Right ventricle myocardium superior (tissue), 1 donor: ENCODE data around the gene TOMM40L. TPM values are rescaled to one million over a fixed set of nuclear protein-coding genes. Genes with fewer than 3 reads are reported as not detected.
"Not testable (repeated sequence)": the region's sequence is repeated elsewhere in the genome, so short reads cannot be mapped to it uniquely, and the experiment has no call there.

ENCODE experiments used
- ATAC-seq: fragments of 200-7000 bp; cut with Tn5 transposase; one replicate; pipeline ENCODE4 v1.9.1; 2020; ENCODE audit warnings: mild to moderate bottlenecking; ENCODE audit not compliant: poor library complexity
- DNase-seq: peaks from one replicate; pipeline ENCODE4 v3.0.0-alpha.2; 2020
- intact Hi-C: fragments of 100-400 bp; cut with DNase I; formaldehyde crosslinking; loops from one replicate; pipeline ENCODE4 v1.11.2; 2022
- total RNA-seq: library from RNA; stranded (reverse); fragmentation: NEBNext Ultra II Directional; extraction: Animal tissue kit (Norgen Biotek cat#: 25700); gene quantifications from one replicate; pipeline ENCODE4 v1.2.1, GENCODE V29; 2021
- donor health status: DM: no; HTN: yes; CAD: no; lungs with severe emphysema.

The TOMM40L gene
- total RNA-seq, 1 donor from 2014 or later, result 36.9 TPM

DNA sequence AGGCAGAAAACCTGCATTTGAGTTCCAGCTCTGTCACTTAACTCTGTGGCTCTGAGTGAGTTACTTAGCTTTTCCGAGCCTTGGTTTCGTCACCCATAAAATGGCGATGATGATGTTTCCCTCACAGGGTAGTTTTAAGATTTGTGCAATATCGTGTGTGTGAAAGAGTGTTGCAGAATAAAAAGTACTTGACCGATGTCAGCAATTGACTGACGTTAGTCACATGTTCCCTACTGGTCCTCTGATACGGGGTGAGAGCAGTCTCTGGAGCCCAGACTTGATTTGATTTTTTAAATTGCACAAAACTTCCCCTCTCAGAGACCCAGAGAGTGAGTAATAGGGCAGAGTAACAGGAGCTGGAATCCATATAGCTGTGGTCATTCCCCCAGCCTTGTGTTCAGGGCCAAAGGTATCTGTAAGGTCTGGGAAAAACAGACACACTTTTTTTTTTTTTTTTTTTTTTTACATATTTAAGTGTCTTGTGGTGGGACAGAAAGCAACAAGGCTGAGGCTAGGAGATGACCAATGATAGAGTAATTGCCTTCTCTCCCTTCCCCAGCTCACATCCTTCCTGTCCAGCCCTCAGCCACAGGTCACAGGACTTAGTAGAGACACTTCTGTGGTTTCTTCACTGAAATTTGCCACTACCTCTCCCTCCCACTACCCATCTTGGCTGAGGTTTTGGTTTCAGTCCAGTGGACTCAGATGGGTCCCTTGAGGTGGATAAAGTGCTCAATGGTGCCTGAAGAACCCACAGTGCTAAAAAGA lies 8.7 kb upstream of the TOMM40L start:
- DNase-seq (no peak), ATAC-seq (peak; percentile 62)
- intact Hi-C loops, result no loop called here

DNA sequence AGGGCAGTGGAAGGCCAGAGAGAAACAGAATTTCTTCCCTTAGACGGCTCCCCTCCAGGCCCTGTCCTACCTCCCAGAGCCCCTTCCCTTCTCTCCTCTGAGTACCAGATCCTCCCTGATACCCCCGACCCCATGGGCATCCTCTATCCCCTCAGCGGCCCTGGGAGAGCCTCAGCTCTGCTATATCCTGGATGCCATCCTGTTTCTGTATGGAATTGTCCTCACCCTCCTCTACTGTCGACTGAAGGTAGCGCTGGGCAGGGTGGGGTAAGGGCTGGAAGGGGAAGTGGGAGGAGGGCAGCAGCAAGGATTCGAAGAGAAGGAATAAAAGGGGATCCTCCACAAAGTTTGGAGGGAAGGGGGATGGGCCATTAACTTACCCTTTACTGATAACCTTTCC lies 8.0 kb upstream of the TOMM40L start:
- intact Hi-C loops, result no loop called here
- ATAC-seq, result no peak

DNA sequence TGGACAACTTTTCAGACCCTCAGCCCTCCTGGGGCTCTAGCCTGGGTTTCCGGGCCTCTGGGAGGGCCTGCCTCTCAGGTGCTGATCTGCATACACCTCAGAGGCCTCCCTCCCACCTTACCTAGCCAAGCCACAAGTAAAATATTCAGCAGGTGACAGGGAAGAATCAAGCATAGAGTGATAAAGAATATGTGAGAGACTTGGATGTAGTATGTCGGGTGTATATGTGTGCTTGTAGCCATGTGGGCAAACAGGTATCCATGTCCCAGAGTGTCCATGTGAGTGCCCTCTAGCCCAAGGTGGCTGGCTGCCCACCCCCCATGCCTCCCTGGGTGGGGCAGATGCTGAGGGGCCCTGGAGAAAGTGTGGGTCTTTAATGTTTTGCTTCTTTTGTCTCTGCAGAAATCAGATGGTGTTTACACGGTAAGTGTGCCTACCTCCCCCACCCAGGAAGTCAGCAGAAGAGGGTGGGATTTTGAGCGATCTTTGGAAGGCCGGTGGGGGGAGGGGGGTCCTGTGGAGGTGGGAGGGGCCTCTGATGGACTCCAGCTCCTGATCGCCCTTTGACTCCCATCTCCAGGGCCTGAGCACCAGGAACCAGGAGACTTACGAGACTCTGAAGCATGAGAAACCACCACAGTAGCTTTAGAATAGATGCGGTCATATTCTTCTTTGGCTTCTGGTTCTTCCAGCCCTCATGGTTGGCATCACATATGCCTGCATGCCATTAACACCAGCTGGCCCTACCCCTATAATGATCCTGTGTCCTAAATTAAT lies 7.4 kb upstream of the TOMM40L start:
- no peak for DNase-seq
- ATAC-seq, result no peak
- intact Hi-C loops, result no loop called here

More for the DNA sequence above, 8.0 kb upstream of the TOMM40L start:
- DNase-seq, result no peak

DNA sequence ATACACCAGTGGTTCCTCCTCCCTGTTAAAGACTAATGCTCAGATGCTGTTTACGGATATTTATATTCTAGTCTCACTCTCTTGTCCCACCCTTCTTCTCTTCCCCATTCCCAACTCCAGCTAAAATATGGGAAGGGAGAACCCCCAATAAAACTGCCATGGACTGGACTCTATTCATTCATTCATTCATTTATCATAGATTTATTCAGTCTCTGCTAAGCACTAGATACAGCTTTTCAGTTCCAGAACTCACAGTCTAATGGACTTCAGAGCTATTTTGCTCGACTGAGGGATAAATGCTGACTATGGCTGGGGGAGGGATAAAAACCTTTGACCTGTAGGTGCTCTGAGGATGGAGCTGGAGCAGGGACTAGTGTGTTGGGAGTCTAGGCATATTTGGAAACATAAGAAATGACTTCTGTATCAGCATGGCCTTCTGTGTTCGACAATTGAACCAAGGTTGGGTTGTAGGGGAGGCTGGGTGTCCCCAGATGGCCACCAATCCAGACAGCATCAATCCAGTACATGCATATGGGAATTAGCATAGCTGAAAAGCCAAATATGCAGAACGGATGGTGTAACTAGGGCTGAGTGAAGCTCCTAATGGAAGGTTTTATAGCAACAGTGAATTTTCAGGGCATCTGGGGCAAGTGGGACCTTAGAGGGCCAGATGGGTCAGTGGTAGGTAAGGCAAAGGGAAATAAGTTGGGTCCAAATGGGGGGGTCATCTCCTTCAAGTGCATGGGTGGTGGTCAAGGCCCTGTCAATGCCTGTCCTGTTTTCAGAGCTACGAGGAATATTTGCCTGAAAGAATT lies 6.6 kb upstream of the TOMM40L start:
- DNase-seq (no peak), ATAC-seq (no peak)
- intact Hi-C loops, result no loop called here

DNA sequence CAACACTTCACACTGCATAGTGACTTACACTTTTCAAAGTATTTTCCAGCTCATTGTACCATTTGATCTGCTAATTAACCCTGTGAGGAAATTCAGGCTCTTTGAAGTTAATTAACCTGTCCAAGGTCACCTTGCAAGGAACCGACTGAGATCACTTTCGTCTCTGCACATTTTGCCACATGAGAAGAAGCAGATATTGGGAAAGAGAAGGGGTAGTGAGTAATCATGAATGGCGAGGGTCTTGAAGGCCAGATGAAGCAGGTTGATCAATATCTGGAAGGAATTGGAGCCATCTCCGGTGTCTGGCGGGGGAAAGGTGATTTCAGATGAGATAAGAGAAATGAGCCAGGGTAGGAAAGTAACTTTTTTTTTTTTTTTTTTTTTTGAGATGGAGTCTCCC lies 5.9 kb upstream of the TOMM40L start:
- intact Hi-C loops, result no loop called here
- ATAC-seq (no peak), DNase-seq (no peak)

DNA sequence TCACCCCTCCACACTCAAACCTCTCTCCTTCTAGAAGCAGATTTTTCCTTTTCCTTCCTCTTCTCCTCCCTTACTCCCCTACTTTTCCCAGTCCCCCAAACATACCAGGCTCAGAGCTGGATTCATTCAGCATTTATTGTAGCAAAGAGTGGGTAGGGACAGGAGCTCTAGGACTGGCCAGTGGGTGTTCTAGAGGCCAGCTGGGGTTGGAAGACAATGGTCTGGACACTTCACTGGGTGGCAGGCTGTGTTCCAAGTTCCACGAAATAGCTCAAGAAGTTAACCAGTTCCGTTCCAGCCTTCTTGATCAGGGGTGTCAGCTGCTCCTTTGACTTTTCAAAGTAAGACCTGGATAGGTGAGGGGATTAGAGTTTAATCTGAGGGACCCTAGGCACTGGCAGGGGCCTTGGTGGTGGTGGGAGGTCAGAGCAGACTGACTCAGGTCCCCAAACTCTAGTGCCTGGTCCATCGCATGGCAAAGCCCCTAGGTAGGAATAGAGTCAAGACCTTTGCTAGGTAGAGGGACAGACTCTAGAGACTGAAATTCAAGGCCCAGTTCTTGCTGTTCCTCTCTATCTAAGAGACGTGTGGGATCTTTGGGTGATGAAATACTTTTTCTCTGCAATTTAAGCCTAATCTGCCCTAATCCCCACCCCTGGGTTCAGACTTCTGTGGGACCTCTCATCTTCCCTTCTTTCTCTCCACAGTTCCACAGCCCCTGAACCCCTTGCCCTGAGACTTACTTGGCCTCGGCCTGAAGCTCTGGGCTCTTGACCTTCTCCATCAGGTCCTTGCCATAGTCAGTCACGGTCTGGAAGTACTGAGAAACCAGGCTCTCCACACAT lies 3.5 kb upstream of the TOMM40L start:
- DNase-seq (no peak), ATAC-seq (no peak)
- intact Hi-C loops, result no loop called here

DNA sequence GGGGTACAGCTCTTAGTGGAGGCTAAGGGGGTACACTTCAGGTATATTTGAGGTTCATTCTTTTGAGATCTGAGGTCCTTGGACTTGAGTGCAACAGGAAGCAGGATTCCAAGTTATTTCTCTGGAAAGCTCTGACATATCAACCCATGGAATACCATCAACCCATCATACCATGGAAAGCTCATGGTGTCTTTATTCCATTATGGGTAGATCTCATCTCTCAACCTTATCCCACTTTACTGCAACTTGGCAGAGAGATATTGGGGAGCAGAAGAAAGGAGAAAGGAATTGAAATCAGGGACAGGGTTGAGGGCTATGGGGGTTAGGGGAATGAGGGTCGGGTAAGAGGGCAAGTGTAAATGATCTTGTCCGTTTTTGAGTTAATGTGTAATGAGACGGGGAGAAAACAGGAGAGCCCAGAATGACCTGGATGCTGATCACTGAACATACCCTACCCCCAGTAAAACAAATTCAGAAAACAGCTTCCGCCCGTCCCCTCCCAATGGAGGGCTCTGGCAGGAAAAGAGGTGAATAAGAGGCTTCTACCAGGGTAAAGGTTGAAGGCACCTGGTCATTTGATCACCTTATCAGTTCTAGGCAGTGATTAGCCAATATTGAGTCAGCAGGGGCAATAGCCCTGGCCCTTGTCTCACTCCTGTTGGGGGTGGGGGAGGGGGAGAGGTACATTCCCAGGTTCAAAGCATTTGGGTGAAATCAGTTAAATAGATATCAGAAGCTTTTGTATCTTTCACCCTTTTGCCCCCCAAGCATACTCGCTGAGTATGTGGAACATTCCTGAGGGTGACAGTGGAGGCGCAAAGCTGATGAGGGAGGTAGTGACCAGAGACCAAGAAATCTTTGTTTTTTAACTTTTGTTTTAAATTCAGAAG lies 1.8 kb upstream of the TOMM40L start:
- ATAC-seq, result no peak
- intact Hi-C loops, result no loop called here
- DNase-seq, result no peak

DNA sequence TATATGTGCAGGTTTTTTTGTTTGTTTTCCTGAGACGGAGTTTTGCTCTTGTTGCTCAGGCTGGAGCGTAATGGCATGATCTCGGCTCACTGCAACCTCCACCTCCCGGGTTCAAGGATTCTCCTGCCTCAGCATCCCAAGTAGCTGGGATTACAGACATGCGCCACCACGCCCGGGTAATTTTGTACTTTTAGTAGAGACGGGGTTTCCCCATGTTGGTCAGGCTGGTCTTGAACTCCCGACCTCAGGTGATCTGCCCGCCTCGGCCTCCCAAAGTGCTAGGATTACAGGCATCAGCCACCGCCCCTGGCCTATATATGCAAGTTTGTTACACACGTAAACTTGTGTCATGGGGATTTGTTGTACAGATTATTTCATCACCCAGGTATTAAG lies 1.2 kb upstream of the TOMM40L start:
- ATAC-seq, DNase-seq: not testable (repeated sequence)
- intact Hi-C loops, result loop anchor here (5.0 kb wide), 2 partner anchors 83 to 158 kb away; partner anchors contain the start of gene MPZ

DNA sequence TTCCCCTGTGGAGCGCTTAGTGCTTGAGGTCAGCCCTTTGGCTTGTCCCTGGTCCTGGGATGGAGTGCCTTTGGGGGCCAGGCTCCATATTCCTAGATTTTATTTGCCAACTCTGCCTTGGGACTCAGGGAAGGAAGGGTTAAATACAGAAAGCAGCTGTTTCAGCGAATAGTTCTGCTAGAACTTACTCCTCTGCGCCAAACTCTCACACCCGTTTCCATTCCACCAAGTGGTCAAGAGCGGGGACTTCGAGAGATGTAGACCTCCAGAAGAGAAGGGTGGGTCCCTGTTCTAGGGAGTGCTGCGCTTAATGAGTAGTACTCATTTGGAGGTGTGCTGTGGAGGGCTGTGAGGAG lies 704 bp upstream of the TOMM40L start:
- no peak for ATAC-seq
- no peak for DNase-seq
- intact Hi-C loops, result loop anchor here (5.0 kb wide), 2 partner anchors 82 to 157 kb away; partner anchors contain the start of gene MPZ

DNA sequence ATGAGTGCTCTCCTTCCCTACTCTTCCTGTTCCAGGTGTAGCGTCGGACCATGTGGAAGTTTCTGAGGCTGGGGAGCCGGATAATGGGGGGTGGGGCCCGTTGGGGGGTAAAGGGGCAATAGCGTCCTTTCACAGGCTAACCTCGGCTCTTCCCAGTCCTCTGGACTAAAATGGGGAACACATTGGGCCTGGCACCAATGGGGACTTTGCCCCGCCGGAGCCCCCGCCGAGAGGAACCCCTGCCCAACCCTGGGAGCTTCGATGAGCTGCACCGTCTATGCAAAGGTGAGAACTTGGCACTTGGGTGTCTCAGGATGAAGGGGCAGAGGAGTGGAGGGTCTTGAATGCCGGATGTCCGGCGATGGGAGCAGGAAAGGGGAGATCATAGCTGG lies 456 bp downstream of the TOMM40L start:
- ATAC-seq, result peak; percentile 6
- intact Hi-C loops, result loop anchor here (5.0 kb wide), 2 partner anchors 81 to 156 kb away; partner anchors contain the start of gene MPZ
- no peak for DNase-seq

DNA sequence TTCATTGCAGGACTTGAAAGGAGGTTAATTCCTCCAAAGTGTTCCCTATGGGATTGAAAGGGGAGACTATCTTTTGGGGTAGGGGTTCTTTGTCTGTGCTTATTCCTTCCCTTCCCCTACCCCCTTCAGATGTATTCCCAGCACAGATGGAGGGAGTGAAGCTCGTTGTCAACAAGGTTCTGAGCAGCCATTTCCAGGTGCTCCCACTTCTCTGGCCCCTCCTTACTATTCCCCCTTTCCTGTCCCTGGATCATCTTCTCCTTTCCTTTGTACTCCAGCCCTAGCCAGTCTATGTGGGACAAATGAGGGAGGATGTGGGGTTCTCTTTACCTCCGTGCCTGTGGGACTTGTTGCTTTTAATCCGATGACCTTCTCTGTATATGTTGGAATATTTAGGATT lies 899 bp downstream of the TOMM40L start:
- no peak for ATAC-seq
- intact Hi-C loops, result loop anchor here (5.0 kb wide), 2 partner anchors 81 to 156 kb away; partner anchors contain the start of gene MPZ
- DNase-seq, result no peak

DNA sequence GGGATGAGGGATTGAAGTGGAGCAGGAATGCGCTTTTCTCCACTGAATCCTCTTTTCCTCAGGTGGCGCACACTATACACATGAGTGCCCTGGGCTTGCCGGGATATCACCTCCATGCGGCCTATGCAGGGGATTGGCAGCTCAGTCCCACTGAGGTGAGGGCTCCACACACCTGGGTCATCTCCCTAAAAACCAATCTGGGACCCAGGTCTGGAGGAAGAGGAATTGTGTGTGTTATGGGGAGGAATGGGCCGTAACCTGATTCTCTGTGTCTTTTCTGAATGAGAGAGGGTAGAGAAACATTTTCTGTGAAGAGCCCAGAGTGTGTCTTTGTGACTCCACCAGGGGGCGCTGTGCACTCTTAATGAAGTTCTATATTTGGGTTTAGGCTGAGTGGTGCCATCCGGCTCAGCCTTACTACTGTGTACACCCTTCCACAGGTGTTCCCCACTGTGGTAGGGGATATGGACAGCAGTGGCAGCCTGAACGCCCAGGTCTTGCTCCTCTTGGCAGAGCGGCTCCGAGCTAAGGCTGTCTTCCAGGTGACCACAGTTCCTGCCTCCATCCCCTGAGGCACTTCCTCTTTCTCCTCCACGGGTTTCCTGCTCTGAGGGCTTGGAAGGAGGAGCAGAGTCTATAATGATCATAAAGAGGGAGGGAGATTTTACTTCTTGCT lies 1.5 kb downstream of the TOMM40L start:
- peak; percentile 89 for DNase-seq
- intact Hi-C loops, result loop anchor here (5.0 kb wide), 2 partner anchors 80 to 155 kb away; partner anchors contain the start of gene MPZ
- peak; percentile 70 for ATAC-seq

DNA sequence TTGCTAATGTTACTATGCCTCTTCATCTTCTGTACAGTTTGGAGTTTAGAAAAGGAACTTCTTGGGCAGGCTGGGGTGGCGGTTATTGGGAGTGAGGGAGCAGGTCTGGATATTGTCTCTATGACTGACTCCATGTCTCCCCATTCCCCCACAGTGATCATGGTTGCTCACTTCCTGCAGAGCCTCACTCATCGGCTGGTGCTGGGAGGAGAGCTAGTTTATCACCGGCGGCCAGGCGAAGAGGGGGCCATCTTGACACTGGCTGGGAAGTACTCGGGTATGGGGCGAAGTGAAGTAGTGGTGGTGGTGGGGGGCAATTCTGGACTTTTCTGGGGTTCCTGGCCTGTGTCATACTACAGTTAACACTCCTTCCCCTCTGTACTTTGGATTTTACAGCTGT lies 2.2 kb downstream of the TOMM40L start:
- no peak for ATAC-seq
- intact Hi-C loops, result loop anchor here (5.0 kb wide), 2 partner anchors 79 to 154 kb away; partner anchors contain the start of gene MPZ
- DNase-seq, result no peak

DNA sequence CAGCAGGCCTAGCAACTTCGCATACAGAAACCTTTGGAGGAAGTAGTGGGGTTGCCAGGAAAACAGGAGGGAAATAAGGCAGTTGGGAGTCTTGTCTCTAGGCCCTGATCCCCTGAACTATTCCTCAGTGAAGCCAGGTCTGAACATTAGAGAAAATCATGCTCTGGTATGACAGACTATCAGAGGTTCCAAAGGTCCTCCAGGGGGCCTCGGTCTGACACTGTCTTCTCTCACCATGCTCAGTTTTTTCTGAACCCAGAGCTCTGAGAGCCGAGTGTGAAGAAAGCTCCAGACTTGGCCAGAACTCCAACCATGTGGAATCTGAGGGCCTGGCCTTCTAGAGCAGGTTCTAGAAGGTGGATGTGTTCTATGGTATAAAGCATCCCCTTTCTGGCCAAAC lies 4.0 kb downstream of the TOMM40L start:
- ATAC-seq (no peak), DNase-seq (no peak)
- intact Hi-C loops, result loop anchor here (5.0 kb wide), 3 partner anchors 67 to 152 kb away; partner anchors contain the start of gene MPZ

DNA sequence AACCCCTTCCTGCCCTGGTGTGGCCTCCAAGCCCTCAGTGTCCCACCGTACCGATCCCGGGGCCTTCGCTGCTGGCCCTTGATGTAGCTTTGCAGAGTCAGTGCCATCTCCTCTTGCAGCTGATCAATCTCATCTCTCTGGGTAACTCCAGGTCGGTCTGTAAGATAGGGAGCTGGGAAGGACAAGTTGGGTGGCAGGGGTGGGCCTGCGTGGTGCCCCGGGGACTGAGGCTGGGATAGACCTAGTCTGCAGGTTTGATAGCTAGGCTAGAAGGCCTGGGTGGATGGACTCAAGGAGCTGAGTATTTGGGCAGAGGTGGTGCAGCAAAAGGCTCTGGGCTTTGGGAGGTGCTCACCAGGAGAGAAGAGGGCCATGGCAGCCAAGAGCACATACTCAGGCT lies 4.9 kb downstream of the TOMM40L start:
- intact Hi-C loops, result loop anchor here (5.0 kb wide), 1 partner anchor 67 kb away; no protein-coding TSS in a partner anchor
- no peak for DNase-seq
- no peak for ATAC-seq

DNA sequence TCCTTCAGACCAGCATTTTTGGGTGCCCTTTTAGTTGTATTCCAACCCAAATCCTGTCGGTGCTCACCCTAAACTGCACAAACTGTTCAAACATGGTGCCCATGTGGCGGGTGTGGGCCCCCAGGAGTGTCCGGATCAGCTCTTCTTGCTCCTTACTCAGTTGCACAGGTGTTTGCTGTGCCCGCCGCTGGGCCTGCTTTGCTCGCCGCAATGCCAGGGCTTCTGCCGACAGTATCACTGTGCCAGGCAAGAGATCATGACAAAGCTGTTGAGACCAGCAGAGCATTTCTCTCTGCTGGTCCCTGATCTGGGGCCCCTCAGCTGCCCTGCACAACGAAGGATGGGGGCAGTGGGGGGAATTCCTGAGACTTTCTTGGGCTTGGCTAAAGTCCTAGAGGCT lies 7.2 kb downstream of the TOMM40L start:
- intact Hi-C loops, result loop anchor here (5.0 kb wide), 1 partner anchor 64 kb away; no protein-coding TSS in a partner anchor
- DNase-seq (no peak), ATAC-seq (no peak)
